Activated B cell treated with CpG ODN at 0.5 μM for 24 hours (primary cell): Measurements from ENCODE around the gene RORC. TPM values are rescaled to one million over a fixed set of nuclear protein-coding genes. Genes with fewer than 3 reads are reported as not detected.

Source experiments
- ATAC-seq: fragments of 200-7000 bp; cut with Tn5 transposase; one replicate; pipeline ENCODE4 v1.10.0; 2021; ENCODE audit warnings: low read depth, mild to moderate bottlenecking, moderate library complexity
- CTCF ChIA-PET: fragments of 350-600 bp; sonication (Branson Sonifier 250); formaldehyde crosslinking; loops from one replicate; lab custom pipeline; 2021; ENCODE audit warnings: antibody characterized with exemption; lab: Charles Lee
- POLR2A ChIA-PET: fragments of 350-600 bp; sonication (Branson Sonifier 250); formaldehyde crosslinking; loops from one replicate; lab custom pipeline; 2021; ENCODE audit warnings: antibody characterized with exemption; lab: Charles Lee
- DNase-seq: peaks from one replicate; pipeline ENCODE4 v3.0.0; 2022
- H3K27ac Mint-ChIP-seq: one replicate; pipeline ENCODE4 v1.8.0; 2020; ENCODE audit warnings: mixed read lengths
- H3K27me3 Mint-ChIP-seq: one replicate; pipeline ENCODE4 v1.8.0; 2021; ENCODE audit warnings: mixed read lengths
- H3K36me3 Mint-ChIP-seq: one replicate; pipeline ENCODE4 v1.8.0; 2021; ENCODE audit warnings: low read depth, mixed read lengths
- H3K4me1 Mint-ChIP-seq: one replicate; pipeline ENCODE4 v1.8.0; 2021; ENCODE audit warnings: mixed read lengths
- H3K4me3 Mint-ChIP-seq: one replicate; pipeline ENCODE4 v1.8.0; 2020; ENCODE audit warnings: mild to moderate bottlenecking, mixed read lengths
- H3K9me3 Mint-ChIP-seq: one replicate; pipeline ENCODE4 v1.8.0; 2020; ENCODE audit warnings: mixed read lengths
- intact Hi-C: fragments of 100-400 bp; cut with micrococcal nuclease; formaldehyde crosslinking; loops from one replicate; pipeline ENCODE4 v1.15.1; 2024
- total RNA-seq: library from RNA; stranded (reverse); gene quantifications from 2 replicates; pipeline ENCODE4 v1.2.3, GENCODE V29; 2022
- TF ChIP-seq, protein P1 (sequence below): fragments of 200-600 bp; IDR thresholded peaks from one replicate; pipeline ENCODE4 v1.8.0; 2022; ENCODE audit warnings: antibody characterized with exemption, mild to moderate bottlenecking

The RORC gene
- total RNA-seq, 1 donor from 2014 or later = 0.09 TPM

DNA sequence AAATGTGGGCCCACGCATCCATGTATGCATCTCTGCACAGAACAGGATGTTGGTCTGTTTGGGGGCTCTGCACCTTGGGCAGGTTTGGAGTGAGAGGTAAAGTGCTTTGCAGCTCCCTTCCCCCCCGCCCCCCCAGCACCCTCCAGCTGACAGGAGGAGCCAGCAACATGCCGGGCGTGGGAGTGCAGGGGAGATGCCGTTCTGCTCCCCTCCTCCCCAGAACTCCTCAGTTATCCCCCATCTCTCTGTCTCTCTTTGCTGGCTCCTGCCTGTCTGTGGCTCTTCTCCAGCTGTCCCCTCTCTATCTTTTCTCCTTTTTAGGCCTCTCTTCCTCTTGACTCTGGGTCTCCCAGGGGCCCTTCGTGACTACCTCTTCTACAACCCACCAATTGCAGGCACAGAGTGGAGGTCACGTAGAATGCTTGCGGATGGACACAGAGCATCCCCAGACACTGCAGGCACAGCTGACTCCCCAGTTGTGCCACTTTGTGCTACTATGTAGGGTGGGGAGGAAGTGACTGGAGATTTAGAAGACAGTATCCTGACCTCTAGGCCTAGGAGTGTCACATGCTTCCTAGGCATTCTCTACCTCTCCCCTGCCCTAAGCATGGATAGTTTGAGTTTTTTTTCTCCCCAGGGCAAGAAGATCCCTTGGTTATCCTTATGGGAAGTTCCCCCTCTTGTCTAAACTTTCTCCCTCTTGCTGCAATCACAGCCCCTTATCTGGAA, 1.7 kb upstream of the RORC start:
- DNase-seq (no peak), ATAC-seq (no peak)
- intact Hi-C loops = loop anchor here (10.0 kb wide), 1 partner anchor 159 kb away; no protein-coding TSS in a partner anchor
- TF ChIP-seq, protein P1, sequence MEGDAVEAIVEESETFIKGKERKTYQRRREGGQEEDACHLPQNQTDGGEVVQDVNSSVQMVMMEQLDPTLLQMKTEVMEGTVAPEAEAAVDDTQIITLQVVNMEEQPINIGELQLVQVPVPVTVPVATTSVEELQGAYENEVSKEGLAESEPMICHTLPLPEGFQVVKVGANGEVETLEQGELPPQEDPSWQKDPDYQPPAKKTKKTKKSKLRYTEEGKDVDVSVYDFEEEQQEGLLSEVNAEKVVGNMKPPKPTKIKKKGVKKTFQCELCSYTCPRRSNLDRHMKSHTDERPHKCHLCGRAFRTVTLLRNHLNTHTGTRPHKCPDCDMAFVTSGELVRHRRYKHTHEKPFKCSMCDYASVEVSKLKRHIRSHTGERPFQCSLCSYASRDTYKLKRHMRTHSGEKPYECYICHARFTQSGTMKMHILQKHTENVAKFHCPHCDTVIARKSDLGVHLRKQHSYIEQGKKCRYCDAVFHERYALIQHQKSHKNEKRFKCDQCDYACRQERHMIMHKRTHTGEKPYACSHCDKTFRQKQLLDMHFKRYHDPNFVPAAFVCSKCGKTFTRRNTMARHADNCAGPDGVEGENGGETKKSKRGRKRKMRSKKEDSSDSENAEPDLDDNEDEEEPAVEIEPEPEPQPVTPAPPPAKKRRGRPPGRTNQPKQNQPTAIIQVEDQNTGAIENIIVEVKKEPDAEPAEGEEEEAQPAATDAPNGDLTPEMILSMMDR = no peak
- Mint-ChIP-seq H3K27me3 (peaks cover 12% of the 10 kb centered on the region), H3K27ac (no peak overlapping the region), H3K4me3 (no peak overlapping the region), H3K36me3 (no peaks in the 10 kb centered on the region), H3K4me1 (peaks cover 21% of the 10 kb centered on the region), H3K9me3 (no peaks in the 10 kb centered on the region)
- CTCF ChIA-PET = no interaction called here
- POLR2A ChIA-PET = no interaction called here

DNA sequence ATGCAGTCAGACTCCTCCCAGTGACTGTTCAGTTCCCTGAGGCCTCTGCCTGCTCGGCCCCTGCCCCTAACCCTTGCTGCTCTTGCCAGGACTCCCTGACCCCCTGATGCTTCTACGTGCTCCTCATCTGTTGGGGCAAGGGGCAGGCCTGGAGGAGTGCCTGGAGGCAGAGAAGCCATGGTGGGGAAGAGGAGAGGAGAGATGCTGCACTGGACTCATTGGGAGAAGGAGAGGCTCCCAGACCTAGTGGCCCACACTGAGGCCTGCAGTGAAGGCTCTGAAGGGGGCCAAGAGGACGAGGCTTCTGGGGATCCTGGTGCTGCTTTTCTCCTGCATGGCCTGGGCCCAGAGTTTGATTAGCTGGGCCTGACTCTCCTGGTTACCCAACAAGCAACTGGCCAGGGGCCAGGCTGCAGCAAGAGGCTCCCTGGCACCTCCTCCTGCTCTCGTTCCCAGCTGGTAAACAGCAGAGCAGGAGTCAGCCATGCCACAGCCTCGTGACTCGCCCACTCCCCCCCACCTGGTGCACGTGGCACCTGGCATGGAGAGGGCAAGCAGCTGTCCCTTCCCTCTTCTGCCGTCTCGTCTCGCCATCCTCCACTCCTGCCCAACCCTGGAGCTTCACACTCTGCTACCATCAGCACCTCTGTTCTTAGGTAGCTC, 847 bp upstream of the RORC start:
- POLR2A ChIA-PET = no interaction called here
- CTCF ChIA-PET = no interaction called here
- no peaks in the 10 kb centered on the region for H3K36me3 Mint-ChIP-seq
- peaks cover 17% of the 10 kb centered on the region for H3K4me1 Mint-ChIP-seq
- intact Hi-C loops = loop anchor here (10.0 kb wide), 1 partner anchor 158 kb away; no protein-coding TSS in a partner anchor
- H3K27ac Mint-ChIP-seq = no peak overlapping the region
- H3K9me3 Mint-ChIP-seq = no peaks in the 10 kb centered on the region
- TF ChIP-seq, protein P1 = no peak
- ATAC-seq (no peak), DNase-seq (no peak)
- peaks cover 13% of the 10 kb centered on the region for H3K27me3 Mint-ChIP-seq
- H3K4me3 Mint-ChIP-seq = no peak overlapping the region

- no peak for DNase-seq
- ATAC-seq = no peak
- Mint-ChIP-seq H3K4me3 (no peak overlapping the region), H3K9me3 (no peaks in the 10 kb centered on the region), H3K27ac (no peak overlapping the region), H3K4me1 (peaks cover 8% of the 10 kb centered on the region), H3K27me3 (peaks cover 16% of the 10 kb centered on the region), H3K36me3 (no peaks in the 10 kb centered on the region)
- ChIA-PET CTCF (no interaction called here), POLR2A (no interaction called here)
- intact Hi-C loops = loop anchor here (10.0 kb wide), 1 partner anchor 156 kb away; no protein-coding TSS in a partner anchor
- TF ChIP-seq, protein P1 = no peak
These were observed 378 bp downstream of the RORC start for GRCh38 chr1:151831256-151831591.

DNA sequence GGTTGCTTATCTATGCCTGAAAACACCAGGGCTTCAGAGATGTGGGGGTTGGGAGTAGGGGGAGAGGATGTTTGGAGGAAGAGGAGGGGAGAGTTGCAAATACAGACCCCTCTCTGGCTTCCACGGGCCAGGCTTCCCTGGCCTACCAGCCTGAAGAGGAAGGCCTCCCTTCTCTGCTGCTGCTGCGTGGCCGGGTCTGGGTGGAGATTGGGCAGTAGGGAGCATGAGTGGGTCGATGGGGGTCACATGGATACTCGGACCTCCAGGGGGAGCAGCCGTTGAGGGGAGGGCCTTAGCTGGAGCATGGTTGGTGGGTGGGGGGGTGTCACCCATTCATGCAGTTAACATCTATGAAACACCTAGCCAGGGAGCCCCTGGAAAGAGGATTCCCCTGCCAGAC, 1.5 kb downstream of the RORC start:
- ChIA-PET POLR2A (no interaction called here), CTCF (interaction anchor here (0.8 kb wide), 1 partner anchor 14 kb away, joined by 3 read pairs; no protein-coding TSS in a partner anchor)
- DNase-seq (no peak), ATAC-seq (no peak)
- H3K27ac Mint-ChIP-seq = no peak overlapping the region
- no peaks in the 10 kb centered on the region for H3K36me3 Mint-ChIP-seq
- no peaks in the 10 kb centered on the region for H3K9me3 Mint-ChIP-seq
- peaks cover 8% of the 10 kb centered on the region for H3K4me1 Mint-ChIP-seq
- intact Hi-C loops = loop anchor here (10.0 kb wide), 1 partner anchor 155 kb away; no protein-coding TSS in a partner anchor
- TF ChIP-seq, protein P1 = no peak
- H3K27me3 Mint-ChIP-seq = peaks cover 20% of the 10 kb centered on the region
- H3K4me3 Mint-ChIP-seq = no peak overlapping the region

- H3K4me3 Mint-ChIP-seq = no peak overlapping the region
- H3K27me3 Mint-ChIP-seq = peaks cover 20% of the 10 kb centered on the region
- H3K9me3 Mint-ChIP-seq = no peaks in the 10 kb centered on the region
- DNase-seq (no peak), ATAC-seq (no peak)
- peaks cover 8% of the 10 kb centered on the region for H3K4me1 Mint-ChIP-seq
- intact Hi-C loops = loop anchor here (10.0 kb wide), 1 partner anchor 155 kb away; no protein-coding TSS in a partner anchor
- CTCF ChIA-PET = no interaction called here
- TF ChIP-seq, protein P1 = no peak
- H3K27ac Mint-ChIP-seq = no peak overlapping the region
- no peaks in the 10 kb centered on the region for H3K36me3 Mint-ChIP-seq
- POLR2A ChIA-PET = no interaction called here
These were observed 2.1 kb downstream of the RORC start for GRCh38 chr1:151829352-151830046.
